Right lobe of liver (tissue), 4 donors: ENCODE results near the gene SRMS.

ENCODE experiments used
- POLR2A ChIP-seq: fragments of 450-650 bp; IDR thresholded peaks from one replicate; pipeline ENCODE4 v1.6.1; 2017; ENCODE audit warnings: antibody characterized with exemption, mild to moderate bottlenecking
- TF ChIP-seq, protein P1 (sequence below), 4 donors: fragments of 200-600 bp in 3 of 4; fragments of 450-650 bp in 1 of 4; IDR thresholded peaks; one replicate each; pipeline versions ENCODE4 v1.5.1 to v1.8.0; 2016 to 2022; ENCODE audit warnings: antibody characterized with exemption in 4 of 4, mild to moderate bottlenecking in 2 of 4
- donor health status: DM: no; HTN: no; CAD: no.
- donor health status: DM: no; HTN: no; CAD: no.
- donor health status: DM: no; HTN: yes; CAD: no.

DNA sequence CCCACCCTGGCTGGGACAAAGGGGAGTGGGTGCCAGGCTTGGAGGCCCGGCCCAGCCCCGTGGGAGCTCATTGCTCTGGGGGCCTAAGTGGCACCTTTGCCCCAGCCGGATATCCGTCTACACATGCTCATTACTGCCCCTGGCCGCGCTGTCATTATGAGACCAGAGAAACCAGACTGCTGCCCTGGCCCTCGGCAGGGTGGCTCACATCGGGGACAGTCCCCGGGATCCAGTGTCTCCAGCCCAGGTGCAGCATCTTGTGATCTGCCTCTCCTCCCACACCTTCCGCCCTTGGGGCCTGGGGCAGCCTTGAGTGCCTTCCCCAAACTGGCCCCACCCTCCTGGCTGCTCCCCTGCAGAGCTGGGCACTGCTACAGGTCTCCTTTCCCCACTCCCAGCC is 4.9 kb downstream of the SRMS start:
- TF ChIP-seq POLR2A: no peak
- TF ChIP-seq, protein P1, sequence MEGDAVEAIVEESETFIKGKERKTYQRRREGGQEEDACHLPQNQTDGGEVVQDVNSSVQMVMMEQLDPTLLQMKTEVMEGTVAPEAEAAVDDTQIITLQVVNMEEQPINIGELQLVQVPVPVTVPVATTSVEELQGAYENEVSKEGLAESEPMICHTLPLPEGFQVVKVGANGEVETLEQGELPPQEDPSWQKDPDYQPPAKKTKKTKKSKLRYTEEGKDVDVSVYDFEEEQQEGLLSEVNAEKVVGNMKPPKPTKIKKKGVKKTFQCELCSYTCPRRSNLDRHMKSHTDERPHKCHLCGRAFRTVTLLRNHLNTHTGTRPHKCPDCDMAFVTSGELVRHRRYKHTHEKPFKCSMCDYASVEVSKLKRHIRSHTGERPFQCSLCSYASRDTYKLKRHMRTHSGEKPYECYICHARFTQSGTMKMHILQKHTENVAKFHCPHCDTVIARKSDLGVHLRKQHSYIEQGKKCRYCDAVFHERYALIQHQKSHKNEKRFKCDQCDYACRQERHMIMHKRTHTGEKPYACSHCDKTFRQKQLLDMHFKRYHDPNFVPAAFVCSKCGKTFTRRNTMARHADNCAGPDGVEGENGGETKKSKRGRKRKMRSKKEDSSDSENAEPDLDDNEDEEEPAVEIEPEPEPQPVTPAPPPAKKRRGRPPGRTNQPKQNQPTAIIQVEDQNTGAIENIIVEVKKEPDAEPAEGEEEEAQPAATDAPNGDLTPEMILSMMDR (IDR thresholded peaks at IDR 0.05): no peak
